Measurements from ENCODE around the gene OPN3. TPM values are rescaled to one million over a fixed set of nuclear protein-coding genes. Genes with fewer than 3 reads are reported as not detected.

The OPN3 gene
- total RNA-seq, 2 experiments from 2014 or later = 8.6 to 9.3 TPM

- Mint-ChIP-seq H3K4me3 (no peak overlapping the region), H3K4me1 (peaks cover 5% of the 10 kb centered on the region), H3K9me3 (no peaks in the 10 kb centered on the region), H3K27me3 (no peaks in the 10 kb centered on the region), H3K36me3 (peaks cover 4% of the 10 kb centered on the region), H3K27ac (no peak overlapping the region)
- DNase-seq = no peak
These were observed 43.5 kb downstream of the OPN3 start for GRCh38 chr1:241596633-241597032.

- Mint-ChIP-seq H3K36me3 (peaks cover 2% of the 10 kb centered on the region), H3K27ac (peak overlapping the region; percentile 26), H3K4me1 (peaks cover 5% of the 10 kb centered on the region), H3K27me3 (no peaks in the 10 kb centered on the region), H3K9me3 (no peaks in the 10 kb centered on the region), H3K4me3 (no peak overlapping the region)
- DNase-seq = no peak
These were observed 47.0 kb downstream of the OPN3 start for GRCh38 chr1:241593186-241593585.

DNA sequence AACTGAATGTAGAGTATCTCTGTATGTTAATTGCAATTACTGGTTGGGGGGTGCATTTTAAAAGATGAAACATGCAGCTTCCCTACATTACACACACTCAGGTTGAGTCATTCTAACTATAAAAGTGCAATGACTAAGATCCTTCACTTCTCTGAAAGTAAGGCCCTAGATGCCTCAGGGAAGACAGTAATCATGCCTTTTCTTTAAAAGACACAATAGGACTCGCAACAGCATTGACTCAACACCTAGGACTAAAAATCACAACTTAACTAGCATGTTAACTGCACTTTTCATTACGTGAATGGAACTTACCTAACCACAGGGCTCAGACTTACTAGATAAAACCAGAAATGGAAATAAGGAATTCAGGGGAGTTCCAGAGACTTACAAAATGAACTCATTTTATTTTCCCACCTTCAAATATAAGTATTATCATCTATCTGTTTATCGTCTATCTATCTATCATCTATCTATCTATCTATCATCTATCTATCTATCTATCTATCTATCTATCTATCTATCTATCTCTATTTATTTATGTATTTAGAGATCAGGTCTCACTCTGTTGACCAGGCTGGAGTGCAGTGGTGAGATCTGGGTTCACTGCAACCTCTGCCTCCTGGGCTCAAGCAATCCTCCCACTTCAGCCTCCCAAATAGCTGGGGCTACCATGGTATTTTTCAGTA lies 47.8 kb downstream of the OPN3 start:
- H3K4me3 Mint-ChIP-seq = no peak overlapping the region
- no peak overlapping the region for H3K27ac Mint-ChIP-seq

DNA sequence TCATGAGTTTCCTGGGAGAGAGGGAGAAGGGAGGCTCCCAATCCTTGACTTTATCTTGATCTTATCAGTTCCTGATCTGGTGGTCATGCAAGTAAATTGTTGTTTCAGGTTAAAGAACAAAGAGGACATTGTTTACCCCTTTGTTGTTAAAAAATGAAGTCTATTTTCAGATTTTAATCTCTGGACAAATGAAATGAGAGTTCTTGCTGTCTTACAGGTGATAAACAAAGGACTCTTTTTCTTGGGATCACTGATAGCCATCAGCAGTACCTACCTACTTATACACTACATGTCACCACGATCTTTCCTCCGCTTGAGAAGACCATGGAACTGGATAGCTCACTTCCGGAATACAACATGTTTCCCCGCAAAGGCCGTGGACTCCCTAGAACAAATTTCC lies 48.4 kb downstream of the OPN3 start:
- peaks cover 2% of the 10 kb centered on the region for H3K36me3 Mint-ChIP-seq
- H3K27ac Mint-ChIP-seq = no peak overlapping the region
- H3K4me3 Mint-ChIP-seq = no peak overlapping the region
- DNase-seq = no peak
- H3K4me1 Mint-ChIP-seq = peaks cover 5% of the 10 kb centered on the region
- no peaks in the 10 kb centered on the region for H3K27me3 Mint-ChIP-seq
- H3K9me3 Mint-ChIP-seq = no peaks in the 10 kb centered on the region

More for the DNA sequence above, 47.8 kb downstream of the OPN3 start:
- Mint-ChIP-seq H3K27me3 (no peaks in the 10 kb centered on the region), H3K4me1 (peaks cover 5% of the 10 kb centered on the region), H3K36me3 (peaks cover 2% of the 10 kb centered on the region), H3K9me3 (no peaks in the 10 kb centered on the region)
- DNase-seq = no peak

- Mint-ChIP-seq H3K4me1 (peaks cover 5% of the 10 kb centered on the region), H3K27ac (no peak overlapping the region), H3K27me3 (no peaks in the 10 kb centered on the region), H3K36me3 (peaks cover 2% of the 10 kb centered on the region), H3K9me3 (no peaks in the 10 kb centered on the region), H3K4me3 (no peak overlapping the region)
- no peak for DNase-seq
These were observed 48.9 kb downstream of the OPN3 start for GRCh38 chr1:241591317-241591716.

GRCh38 chr1:241590719-241591118 lies 49.5 kb downstream of the OPN3 start:
- Mint-ChIP-seq H3K9me3 (no peaks in the 10 kb centered on the region), H3K27ac (peak overlapping the region; percentile 4), H3K36me3 (no peaks in the 10 kb centered on the region), H3K4me1 (peaks cover 5% of the 10 kb centered on the region), H3K27me3 (no peaks in the 10 kb centered on the region), H3K4me3 (no peak overlapping the region)
- DNase-seq = no peak

GRCh38 chr1:241589521-241589920 lies 50.6 kb downstream of the OPN3 start:
- H3K4me1 Mint-ChIP-seq = peaks cover 5% of the 10 kb centered on the region
- H3K36me3 Mint-ChIP-seq = no peaks in the 10 kb centered on the region
- no peak for DNase-seq
- H3K4me3 Mint-ChIP-seq = no peak overlapping the region
- H3K27ac Mint-ChIP-seq = no peak overlapping the region
- H3K9me3 Mint-ChIP-seq = no peaks in the 10 kb centered on the region
- no peaks in the 10 kb centered on the region for H3K27me3 Mint-ChIP-seq

GRCh38 chr1:241586905-241587512 lies 53.2 kb downstream of the OPN3 start:
- peaks cover under 1% of the 10 kb centered on the region for H3K4me1 Mint-ChIP-seq
- H3K27me3 Mint-ChIP-seq = no peaks in the 10 kb centered on the region

DNA sequence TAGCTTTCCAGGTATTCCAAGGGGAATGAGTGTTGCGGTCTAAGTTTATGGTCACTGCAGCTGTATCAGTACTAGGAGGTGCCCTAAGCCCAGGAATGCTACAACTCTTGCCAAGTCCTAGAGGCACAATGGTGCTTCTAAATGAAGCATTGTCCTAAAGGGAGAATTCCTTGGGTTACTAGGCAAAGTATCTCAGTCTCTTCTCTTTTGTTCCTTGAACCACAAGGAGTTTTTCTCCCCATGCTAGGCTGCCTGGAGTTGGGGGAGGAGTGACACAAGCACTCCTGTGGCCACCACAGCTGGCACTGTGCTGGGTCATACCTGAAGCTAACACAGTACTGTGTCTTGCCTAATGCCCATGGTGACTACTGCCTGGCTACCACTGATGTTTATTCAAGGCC lies 57.2 kb downstream of the OPN3 start:
- H3K27me3 Mint-ChIP-seq = no peaks in the 10 kb centered on the region
- H3K9me3 Mint-ChIP-seq = peaks cover 2% of the 10 kb centered on the region
- H3K27ac Mint-ChIP-seq = no peak overlapping the region
- H3K4me3 Mint-ChIP-seq = no peak overlapping the region
- H3K4me1 Mint-ChIP-seq = no peaks in the 10 kb centered on the region
- DNase-seq = no peak
- peaks cover 2% of the 10 kb centered on the region for H3K36me3 Mint-ChIP-seq

More at GRCh38 chr1:241586905-241587512, 53.2 kb downstream of the OPN3 start:
- H3K9me3 Mint-ChIP-seq = no peaks in the 10 kb centered on the region
- H3K4me3 Mint-ChIP-seq = no peak overlapping the region
- DNase-seq = no peak
- H3K27ac Mint-ChIP-seq = no peak overlapping the region
- H3K36me3 Mint-ChIP-seq = peaks cover 2% of the 10 kb centered on the region

GRCh38 chr1:241579434-241579833 lies 60.7 kb downstream of the OPN3 start:
- peaks cover 13% of the 10 kb centered on the region for H3K27me3 Mint-ChIP-seq
- peaks cover 5% of the 10 kb centered on the region for H3K36me3 Mint-ChIP-seq
- no peak overlapping the region for H3K27ac Mint-ChIP-seq
- no peaks in the 10 kb centered on the region for H3K4me1 Mint-ChIP-seq
- no peak overlapping the region for H3K4me3 Mint-ChIP-seq
- no peak for DNase-seq
- peaks cover 14% of the 10 kb centered on the region for H3K9me3 Mint-ChIP-seq

GRCh38 chr1:241574154-241574553 lies 66.0 kb downstream of the OPN3 start:
- no peak for DNase-seq
- H3K9me3 Mint-ChIP-seq = peaks cover 12% of the 10 kb centered on the region
- H3K27me3 Mint-ChIP-seq = peaks cover 24% of the 10 kb centered on the region
- H3K27ac Mint-ChIP-seq = no peak overlapping the region
- H3K36me3 Mint-ChIP-seq = peaks cover 3% of the 10 kb centered on the region
- H3K4me1 Mint-ChIP-seq = peaks cover 5% of the 10 kb centered on the region
- H3K4me3 Mint-ChIP-seq = no peak overlapping the region

DNA sequence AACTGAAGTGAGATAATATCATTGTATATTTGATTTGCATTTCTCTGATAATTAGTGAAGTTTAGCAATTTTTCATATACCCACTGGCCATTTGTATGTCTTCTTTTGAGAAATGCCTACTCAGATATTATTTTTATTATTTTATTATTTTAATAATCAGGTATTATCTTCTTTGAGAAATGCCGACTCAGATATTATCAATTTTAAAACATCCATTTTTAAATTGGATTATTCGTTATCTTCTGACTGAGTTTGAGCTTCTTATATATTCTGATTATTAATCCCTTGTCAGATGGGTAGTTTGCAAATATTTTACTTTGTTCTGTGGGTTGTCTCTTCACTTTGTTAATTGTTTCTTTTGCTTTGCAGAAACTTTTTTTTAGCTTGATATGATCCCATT lies 70.3 kb downstream of the OPN3 start:
- no peak for DNase-seq
- Mint-ChIP-seq H3K27ac (no peak overlapping the region), H3K4me1 (peaks cover 5% of the 10 kb centered on the region), H3K27me3 (peaks cover 14% of the 10 kb centered on the region), H3K9me3 (no peaks in the 10 kb centered on the region), H3K36me3 (no peaks in the 10 kb centered on the region), H3K4me3 (no peak overlapping the region)

- Mint-ChIP-seq H3K27ac (no peak overlapping the region), H3K4me3 (no peak overlapping the region), H3K4me1 (no peaks in the 10 kb centered on the region), H3K9me3 (no peaks in the 10 kb centered on the region), H3K27me3 (no peaks in the 10 kb centered on the region), H3K36me3 (no peaks in the 10 kb centered on the region)
- DNase-seq = no peak
These were observed 79.4 kb downstream of the OPN3 start for GRCh38 chr1:241560849-241561187.

DNA sequence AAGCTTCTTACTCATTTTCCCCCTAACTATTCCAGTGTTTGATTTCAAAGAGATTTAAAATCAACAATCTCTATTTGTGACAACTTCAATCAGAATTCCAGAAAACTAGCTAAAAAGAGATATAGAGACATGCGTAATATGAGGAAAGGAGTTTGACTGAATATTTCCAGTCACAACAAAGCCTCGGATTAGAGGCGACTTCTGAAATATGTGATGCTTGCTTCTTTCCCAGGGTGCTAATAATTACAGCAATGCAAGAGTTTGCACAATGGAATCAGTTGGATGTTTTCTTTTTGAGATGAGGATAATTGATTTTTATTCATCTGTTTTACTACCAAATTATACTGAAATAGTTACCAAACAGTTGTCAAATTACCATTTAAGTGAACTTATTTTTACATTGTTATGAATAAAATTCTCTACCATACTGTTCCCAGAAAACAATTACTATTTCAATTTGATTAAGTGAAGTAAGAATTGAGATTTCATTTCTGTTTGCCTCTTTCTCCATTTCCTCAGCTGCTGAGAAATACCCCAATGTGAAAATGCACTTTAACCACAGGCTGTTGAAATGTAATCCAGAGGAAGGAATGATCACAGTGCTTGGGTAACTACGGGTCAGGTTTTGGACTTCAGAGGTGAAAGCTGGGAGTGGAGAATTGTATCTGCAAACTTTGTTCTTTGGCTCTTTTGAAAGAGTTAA lies 79.9 kb downstream of the OPN3 start:
- Mint-ChIP-seq H3K36me3 (no peaks in the 10 kb centered on the region), H3K4me3 (no peak overlapping the region), H3K27ac (no peak overlapping the region), H3K27me3 (no peaks in the 10 kb centered on the region), H3K4me1 (no peaks in the 10 kb centered on the region), H3K9me3 (no peaks in the 10 kb centered on the region)
- no peak for DNase-seq

- H3K27me3 Mint-ChIP-seq = no peaks in the 10 kb centered on the region
- H3K36me3 Mint-ChIP-seq = no peaks in the 10 kb centered on the region
- DNase-seq = no peak
- H3K9me3 Mint-ChIP-seq = no peaks in the 10 kb centered on the region
- H3K27ac Mint-ChIP-seq = peak overlapping the region; percentile 19
- peaks cover 1% of the 10 kb centered on the region for H3K4me1 Mint-ChIP-seq
- no peak overlapping the region for H3K4me3 Mint-ChIP-seq
These were observed 82.5 kb downstream of the OPN3 start for GRCh38 chr1:241557551-241558193.

All from activated naive CD8-positive, alpha-beta T cell treated with anti-CD3 and anti-CD28 coated beads for 36 hours (primary cell).